ENCODE results near the gene TIMD4. TPM values are rescaled to one million over a fixed set of nuclear protein-coding genes. Genes with fewer than 3 reads are reported as not detected.

The TIMD4 gene
- polyA plus RNA-seq, 3 donors, result 0.14 TPM; not detected in 2

- H3K4me1 Mint-ChIP-seq, result no peaks in the 10 kb centered on the region
- H3K27me3 Mint-ChIP-seq (ENCODE audit: low read depth in 3 of 3), result peaks cover 0 to 3% (median 2%) of the 10 kb centered on the region in 3 donors
- no peaks in the 10 kb centered on the region for H3K36me3 Mint-ChIP-seq
- H3K4me1 ChIP-seq (ENCODE audit: control insufficient read depth in 1 of 2, insufficient read depth in 2 of 2, low read length in 2 of 2), result no peaks in the 10 kb centered on the region
- peaks cover 0 to 11% of the 10 kb centered on the region in 2 donors for H3K9me3 ChIP-seq (replicated peaks in 1 of 2; ENCODE audit: control insufficient read depth in 1 of 2, insufficient read depth in 1 of 2, low read length in 2 of 2)
- no peak overlapping the region for H3K4me3 Mint-ChIP-seq
- no peaks in the 10 kb centered on the region for H3K79me2 ChIP-seq (ENCODE audit: insufficient read depth, low read length)
- no peaks in the 10 kb centered on the region for H4K20me1 ChIP-seq (ENCODE audit: insufficient read depth, low read length)
- TF ChIP-seq, protein P1, sequence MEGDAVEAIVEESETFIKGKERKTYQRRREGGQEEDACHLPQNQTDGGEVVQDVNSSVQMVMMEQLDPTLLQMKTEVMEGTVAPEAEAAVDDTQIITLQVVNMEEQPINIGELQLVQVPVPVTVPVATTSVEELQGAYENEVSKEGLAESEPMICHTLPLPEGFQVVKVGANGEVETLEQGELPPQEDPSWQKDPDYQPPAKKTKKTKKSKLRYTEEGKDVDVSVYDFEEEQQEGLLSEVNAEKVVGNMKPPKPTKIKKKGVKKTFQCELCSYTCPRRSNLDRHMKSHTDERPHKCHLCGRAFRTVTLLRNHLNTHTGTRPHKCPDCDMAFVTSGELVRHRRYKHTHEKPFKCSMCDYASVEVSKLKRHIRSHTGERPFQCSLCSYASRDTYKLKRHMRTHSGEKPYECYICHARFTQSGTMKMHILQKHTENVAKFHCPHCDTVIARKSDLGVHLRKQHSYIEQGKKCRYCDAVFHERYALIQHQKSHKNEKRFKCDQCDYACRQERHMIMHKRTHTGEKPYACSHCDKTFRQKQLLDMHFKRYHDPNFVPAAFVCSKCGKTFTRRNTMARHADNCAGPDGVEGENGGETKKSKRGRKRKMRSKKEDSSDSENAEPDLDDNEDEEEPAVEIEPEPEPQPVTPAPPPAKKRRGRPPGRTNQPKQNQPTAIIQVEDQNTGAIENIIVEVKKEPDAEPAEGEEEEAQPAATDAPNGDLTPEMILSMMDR (IDR thresholded peaks at IDR 0.05), result no peak
- H2AFZ ChIP-seq (ENCODE audit: insufficient read depth, low read depth, low read length, poor library complexity, severe bottlenecking), result no peak overlapping the region
- intact Hi-C loops (cut with micrococcal nuclease), result no loop called here
- H3K9ac ChIP-seq (ENCODE audit: insufficient read depth, low read length, poor library complexity, severe bottlenecking), result no peak overlapping the region
- no peaks in the 10 kb centered on the region for H3K27me3 ChIP-seq (ENCODE audit: control insufficient read depth in 2 of 2, insufficient read depth in 2 of 2, low read length in 2 of 2)
- H3K27ac Mint-ChIP-seq, result no peak overlapping the region
- H3K9me3 Mint-ChIP-seq, result peaks cover 2 to 14% (median 6%) of the 10 kb centered on the region in 7 donors
- H3K4me2 ChIP-seq (replicated peaks; ENCODE audit: extremely low read depth, low read length, poor library complexity, severe bottlenecking), result no peak overlapping the region
- WGBS (ENCODE audit: insufficient coverage), result 75% methylated on average over 1 of the region's 1 CpG
- no peak for DNase-seq
- no peak overlapping the region for H3K27ac ChIP-seq (ENCODE audit: low read depth in 1 of 2, low read length in 2 of 2)
- H3K4me3 ChIP-seq (replicated peaks in 1 of 3; ENCODE audit: low read depth in 2 of 3, low read length in 3 of 3), result no peak overlapping the region
- H3K36me3 ChIP-seq (replicated peaks in 1 of 2; ENCODE audit: control insufficient read depth in 1 of 2, insufficient read depth in 2 of 2, low read length in 2 of 2), result no peaks in the 10 kb centered on the region
Measured at GRCh38 chr5:156871212-156871611, 91.8 kb downstream of the TIMD4 start.

- Histone ChIP-seq H3K4me2 (replicated peaks; ENCODE audit: extremely low read depth, low read length, poor library complexity, severe bottlenecking) (no peak overlapping the region), H3K9me3 (replicated peaks in 1 of 2; ENCODE audit: control insufficient read depth in 1 of 2, insufficient read depth in 1 of 2, low read length in 2 of 2) (peaks cover 0 to 11% of the 10 kb centered on the region in 2 donors), H3K4me3 (replicated peaks in 1 of 3; ENCODE audit: low read depth in 2 of 3, low read length in 3 of 3) (no peak overlapping the region), H4K20me1 (ENCODE audit: insufficient read depth, low read length) (no peaks in the 10 kb centered on the region), H3K36me3 (replicated peaks in 1 of 2; ENCODE audit: control insufficient read depth in 1 of 2, insufficient read depth in 2 of 2, low read length in 2 of 2) (no peaks in the 10 kb centered on the region), H3K9ac (ENCODE audit: insufficient read depth, low read length, poor library complexity, severe bottlenecking) (no peak overlapping the region), H3K27ac (ENCODE audit: low read depth in 1 of 2, low read length in 2 of 2) (no peak overlapping the region), H3K27me3 (ENCODE audit: control insufficient read depth in 2 of 2, insufficient read depth in 2 of 2, low read length in 2 of 2) (no peaks in the 10 kb centered on the region), H3K4me1 (ENCODE audit: control insufficient read depth in 1 of 2, insufficient read depth in 2 of 2, low read length in 2 of 2) (no peaks in the 10 kb centered on the region), H2AFZ (ENCODE audit: insufficient read depth, low read depth, low read length, poor library complexity, severe bottlenecking) (no peak overlapping the region), H3K79me2 (ENCODE audit: insufficient read depth, low read length) (no peaks in the 10 kb centered on the region)
- WGBS (ENCODE audit: insufficient coverage), result no CpG with 5 or more reads among the region's 1 CpG
- Mint-ChIP-seq H3K4me1 (no peaks in the 10 kb centered on the region), H3K36me3 (no peaks in the 10 kb centered on the region), H3K4me3 (no peak overlapping the region), H3K27ac (no peak overlapping the region), H3K9me3 (peaks cover 1 to 14% (median 6%) of the 10 kb centered on the region in 7 donors), H3K27me3 (ENCODE audit: low read depth in 3 of 3) (peaks cover 0 to 3% (median 2%) of the 10 kb centered on the region in 3 donors)
- intact Hi-C loops (cut with micrococcal nuclease), result no loop called here
- TF ChIP-seq, protein P1 (IDR thresholded peaks at IDR 0.05), result no peak
- DNase-seq, result no peak
Measured at GRCh38 chr5:156870498-156870839, 92.6 kb downstream of the TIMD4 start.

Other genes with a start within 250 kb of the TIMD4 start
- gene PPP1R2B, start 112.9 kb downstream of the TIMD4 start, polyA plus RNA-seq, result under 1 TPM in 1 of 3 donors, not detected in 2; 0.08 TPM
- gene HAVCR1, start 95.9 kb upstream of the TIMD4 start, polyA plus RNA-seq, result 1 to 10 TPM in 1 of 3 donors, not detected in 2; 1.1 TPM
- 10 to 100 TPM; 33.1 to 56.8 (median 45.0) TPM for gene HAVCR2, start 145.8 kb upstream of the TIMD4 start, polyA plus RNA-seq
- 10 to 100 TPM in 2 of 3 donors, 1 to 10 TPM in 1; 5.9 to 13.0 (median 11.9) TPM for gene MED7, start 179.6 kb upstream of the TIMD4 start, polyA plus RNA-seq
- not detected for gene GARIN3, start 203.0 kb upstream of the TIMD4 start, polyA plus RNA-seq
- under 1 TPM; 0.03 to 0.60 (median 0.39) TPM for gene ITK, start 217.6 kb upstream of the TIMD4 start, polyA plus RNA-seq